GM10266 (cell line): ENCODE data around the gene UGT1A7.

ENCODE experiments used
- DNase-seq: peaks from one replicate; pipeline ENCODE4 v3.0.0; 2012; ENCODE audit errors: extremely low spot score
- CTCF ChIP-seq: IDR thresholded peaks from 2 replicates; pipeline ENCODE4 v1.5.1; 2012; ENCODE audit warnings: mild to moderate bottlenecking, low read depth; ENCODE audit not compliant: control insufficient read depth, insufficient read depth; ENCODE audit errors: missing control alignments

Gene UGT1A7

GRCh38 chr2:233702238-233702637 lies 20.5 kb downstream of the UGT1A7 start:
- no peak for TF ChIP-seq CTCF
- DNase-seq = no peak

GRCh38 chr2:233705911-233706506 lies 24.3 kb downstream of the UGT1A7 start:
- DNase-seq = no peak
- TF ChIP-seq CTCF = no peak

DNA sequence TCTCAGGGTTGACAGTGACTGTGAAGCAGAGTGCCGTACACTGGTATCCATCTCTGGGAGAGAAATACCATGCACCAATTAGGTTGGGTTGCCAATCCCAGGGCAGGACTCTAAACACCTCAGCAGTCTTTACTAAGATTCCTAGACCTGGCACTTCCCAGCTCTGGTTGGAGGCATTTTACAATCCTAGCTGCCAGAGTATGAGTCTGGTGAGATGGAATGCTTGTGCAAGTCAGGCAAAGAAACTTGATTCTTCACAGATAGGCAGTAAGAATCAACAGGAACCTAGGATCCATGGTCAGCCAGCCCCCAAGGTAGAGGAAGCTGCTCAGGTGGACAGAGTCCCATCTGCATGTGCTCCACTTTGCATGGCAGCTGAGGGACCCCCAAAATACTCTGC lies 25.0 kb downstream of the UGT1A7 start:
- TF ChIP-seq CTCF = no peak
- DNase-seq = no peak

GRCh38 chr2:233707940-233708644 lies 26.4 kb downstream of the UGT1A7 start:
- no peak for DNase-seq
- no peak for TF ChIP-seq CTCF

DNA sequence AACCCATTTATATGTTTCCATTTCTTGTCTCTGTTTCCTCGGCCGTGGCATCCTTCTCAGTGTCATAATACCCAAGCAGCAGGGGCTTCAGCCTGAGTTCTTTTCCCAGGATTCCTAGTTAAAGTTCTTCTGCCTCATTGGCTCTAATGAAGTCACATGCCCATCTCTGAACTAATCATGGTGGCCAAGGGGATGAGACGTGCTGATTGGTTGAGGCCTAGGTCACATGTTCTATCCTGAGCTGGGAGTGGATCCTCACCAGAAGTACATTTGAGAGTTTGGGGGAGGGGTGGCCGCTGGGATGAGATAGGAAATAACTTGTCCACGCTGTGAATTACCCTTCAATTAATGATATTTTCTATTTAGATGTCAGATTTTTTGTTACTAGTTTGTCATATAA lies 27.2 kb downstream of the UGT1A7 start:
- DNase-seq = no peak
- TF ChIP-seq CTCF = no peak

DNA sequence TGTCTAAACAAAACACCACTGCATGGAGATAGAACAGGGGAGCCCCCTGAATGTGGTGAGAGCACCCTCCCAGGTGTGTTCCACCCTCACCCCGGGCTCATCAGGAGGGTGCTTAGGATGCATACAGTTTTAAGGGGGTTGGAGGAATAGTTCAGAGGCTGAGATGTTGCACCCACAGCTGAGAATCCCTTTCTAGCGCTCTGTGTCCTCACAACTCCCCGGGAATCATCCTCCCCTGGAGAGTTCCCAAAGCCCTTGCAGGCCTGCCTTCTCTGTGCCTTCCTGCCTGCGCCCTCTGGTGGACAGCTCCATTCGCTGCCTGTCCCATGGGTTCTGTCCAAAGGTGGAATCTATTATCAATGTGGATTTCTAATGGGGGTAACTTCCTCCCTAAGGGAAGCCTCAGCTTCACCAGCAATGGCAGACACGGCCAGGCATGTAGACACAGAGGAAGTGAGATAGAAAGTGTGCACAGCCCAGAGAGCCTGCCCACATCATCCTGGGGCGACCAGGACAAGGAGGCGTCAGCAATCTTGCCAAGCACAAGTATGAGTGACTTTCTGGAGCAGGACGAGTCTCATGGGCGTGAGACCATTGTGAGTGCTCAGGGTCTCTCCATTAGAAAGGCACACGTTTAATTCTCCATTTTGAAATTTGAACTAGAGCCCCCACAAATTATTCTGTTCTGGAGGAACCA lies 29.8 kb downstream of the UGT1A7 start:
- peak; percentile 95 for TF ChIP-seq CTCF
- DNase-seq = peak; percentile 64

- TF ChIP-seq CTCF = no peak
These were observed 31.0 kb downstream of the UGT1A7 start, which contains the start of gene UGT1A5 for GRCh38 chr2:233712611-233713261. Gene UGT1A5, plus strand, starts transcription at chr2:233712907. Its CDS starts 85 bp downstream, at chr2:233712992.

More at GRCh38 chr2:233712611-233713261, 31.0 kb downstream of the UGT1A7 start, which contains the start of gene UGT1A5:
- DNase-seq = no peak
